DMS79 (cell line): ENCODE results near the gene TBXA2R.

ENCODE experiments used
- DNase-seq: peaks from one replicate; lab custom pipeline; 2025; lab: John Stamatoyannopoulos, UW

Gene TBXA2R

GRCh38 chr19:3551792-3552095, 54.9 kb downstream of the TBXA2R start:
- no peak for DNase-seq

DNA sequence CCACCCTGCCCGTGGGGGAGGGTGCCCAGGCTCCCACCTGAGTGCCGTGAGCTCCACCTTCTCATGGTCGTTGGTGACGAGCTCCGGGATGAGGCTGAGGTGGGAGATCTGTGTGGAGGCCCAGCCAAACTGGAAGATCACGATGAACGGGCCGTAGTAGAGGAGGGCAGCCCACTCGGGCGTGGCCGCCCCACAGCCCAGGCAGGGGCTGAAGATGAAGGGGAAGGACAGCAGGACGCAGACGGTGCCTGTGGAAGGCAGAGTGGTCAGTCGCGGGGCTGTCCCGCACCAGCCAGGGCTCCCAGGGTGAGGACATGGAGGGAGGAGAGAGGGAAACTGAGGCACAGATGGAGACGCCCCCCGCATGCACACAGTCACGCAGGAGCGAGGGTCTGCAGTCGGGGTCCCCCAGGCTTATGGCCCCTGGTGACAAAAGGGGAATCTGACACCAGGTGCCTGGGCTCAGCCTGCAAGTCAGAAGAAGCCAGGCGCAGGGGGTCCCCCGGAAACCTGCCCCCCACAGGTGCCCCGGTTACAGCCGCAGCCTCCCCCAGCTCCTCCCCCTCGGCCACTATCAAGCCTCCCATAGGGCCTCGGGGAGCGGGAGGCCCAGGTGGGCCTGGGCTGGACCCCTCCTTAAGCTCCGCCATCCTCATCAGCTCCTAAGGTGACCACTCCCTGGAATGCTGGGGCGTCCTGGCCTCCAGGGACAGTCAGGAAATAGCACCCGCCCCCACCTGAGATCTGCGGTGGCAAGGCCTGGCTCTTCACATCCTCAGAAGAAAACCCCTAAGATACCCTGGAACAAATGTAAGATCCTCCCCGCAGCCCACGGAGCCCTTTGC, 55.5 kb downstream of the TBXA2R start:
- DNase-seq = no peak

- no peak for DNase-seq
Observed at GRCh38 chr19:3549816-3550215, 56.9 kb downstream of the TBXA2R start.

GRCh38 chr19:3548606-3549005, 58.1 kb downstream of the TBXA2R start:
- no peak for DNase-seq

DNA sequence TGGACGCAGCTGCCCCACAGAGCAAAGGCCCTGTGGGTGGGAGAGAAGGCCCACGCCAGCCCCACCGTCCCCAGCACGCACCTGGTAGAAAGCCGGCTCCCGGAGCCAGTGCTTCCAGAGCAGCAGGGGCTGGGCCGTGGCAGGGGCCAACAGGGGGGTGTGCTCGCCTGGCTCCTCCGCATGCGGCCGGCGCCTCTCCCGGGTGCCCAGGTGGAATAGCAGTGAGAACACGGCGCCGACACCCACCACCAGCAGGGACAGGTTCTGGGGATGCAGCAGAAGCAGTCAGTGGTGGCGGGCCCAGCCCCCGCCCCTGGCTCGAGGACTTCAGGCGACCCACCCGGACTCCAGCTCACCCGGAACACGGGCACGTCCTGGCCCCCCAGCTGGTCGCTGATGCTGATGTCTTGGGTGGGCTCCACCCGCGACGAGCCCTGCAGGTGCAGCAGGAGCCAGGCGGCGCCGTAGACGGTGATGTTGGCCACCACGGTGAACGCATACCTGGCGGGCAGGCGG, 58.9 kb downstream of the TBXA2R start:
- no peak for DNase-seq

GRCh38 chr19:3547301-3547731, 59.4 kb downstream of the TBXA2R start:
- DNase-seq = no peak

DNA sequence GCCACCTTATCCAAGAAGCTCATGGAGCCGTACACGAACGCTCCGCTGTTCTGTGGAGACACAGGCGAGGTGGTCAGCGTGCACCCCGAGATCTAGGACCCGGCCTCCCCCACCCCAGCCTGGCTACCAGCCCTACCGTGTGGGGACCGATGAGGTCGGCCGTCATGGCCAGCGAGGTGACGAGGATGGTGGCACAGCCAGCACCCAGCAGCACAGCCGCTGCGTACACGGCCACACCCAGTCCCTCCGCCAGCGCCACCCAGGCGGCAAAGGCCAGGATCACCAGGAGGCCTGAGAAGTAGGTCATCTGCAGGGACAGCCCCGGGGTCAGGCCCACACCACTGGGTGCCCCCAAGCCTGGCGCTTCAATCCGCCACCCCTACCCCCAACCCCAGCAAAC, 60.6 kb downstream of the TBXA2R start:
- no peak for DNase-seq

GRCh38 chr19:3545669-3546034, 61.0 kb downstream of the TBXA2R start:
- DNase-seq = no peak

DNA sequence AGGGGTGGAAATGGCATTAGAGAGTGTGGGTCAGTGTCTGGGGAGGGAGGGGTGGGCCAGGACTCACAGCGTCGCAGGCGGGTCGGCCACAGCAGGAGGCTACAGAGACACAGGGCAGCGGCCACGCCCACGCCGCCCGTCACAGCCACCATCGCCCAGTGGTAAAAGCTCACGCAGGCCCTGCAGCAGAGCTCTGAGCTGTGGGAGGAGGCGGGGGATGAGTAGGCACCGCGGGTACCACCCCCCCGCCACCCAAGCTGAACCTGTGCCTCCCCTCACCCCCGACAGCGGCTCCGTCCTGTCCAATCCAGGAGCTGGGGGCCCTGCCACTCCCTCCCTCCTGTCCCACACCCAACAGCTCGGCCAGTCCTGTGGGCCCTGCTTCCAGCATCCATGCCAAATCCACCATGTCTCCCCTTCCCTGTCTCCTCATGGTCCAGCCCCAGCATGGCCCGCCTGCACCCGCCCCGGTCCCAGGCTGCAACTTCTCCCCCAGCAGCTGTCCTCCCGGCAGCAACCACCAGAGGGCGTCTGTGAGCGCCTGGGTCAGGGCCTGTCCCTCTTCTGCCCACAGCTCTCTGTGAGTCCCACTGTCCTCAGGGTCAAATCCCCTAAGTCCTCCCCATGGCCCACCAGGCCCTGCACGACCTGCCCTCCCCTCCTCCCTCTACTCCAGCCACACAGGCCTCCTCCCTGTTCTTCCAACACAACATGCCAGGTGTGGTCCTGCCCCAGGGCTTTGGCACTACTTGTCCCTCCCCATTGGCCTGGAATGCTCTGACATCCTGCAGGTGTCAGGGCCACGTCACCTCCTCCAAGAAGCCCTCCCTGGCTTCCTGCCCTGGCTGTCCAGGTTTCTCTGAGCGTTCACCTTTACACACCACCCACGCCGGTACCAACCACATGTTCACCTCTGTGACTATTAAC, 61.7 kb downstream of the TBXA2R start:
- no peak for DNase-seq
